HG02798 (cell line): ENCODE measurements around the gene CEP70.
"Not testable (repeated sequence)": the region's sequence is repeated elsewhere in the genome, so short reads cannot be mapped to it uniquely, and the experiment has no call there.

ENCODE experiments used
- ATAC-seq: cut with Tn5 transposase; IDR thresholded peaks from one replicate; pipeline ENCODE4 v1.9.1; 2021; ENCODE audit warnings: mild to moderate bottlenecking; ENCODE audit not compliant: unreplicated experiment, poor library complexity

The CEP70 gene

GRCh38 chr3:138593488-138594149, 441 bp downstream of the CEP70 start:
- ATAC-seq: no peak

DNA sequence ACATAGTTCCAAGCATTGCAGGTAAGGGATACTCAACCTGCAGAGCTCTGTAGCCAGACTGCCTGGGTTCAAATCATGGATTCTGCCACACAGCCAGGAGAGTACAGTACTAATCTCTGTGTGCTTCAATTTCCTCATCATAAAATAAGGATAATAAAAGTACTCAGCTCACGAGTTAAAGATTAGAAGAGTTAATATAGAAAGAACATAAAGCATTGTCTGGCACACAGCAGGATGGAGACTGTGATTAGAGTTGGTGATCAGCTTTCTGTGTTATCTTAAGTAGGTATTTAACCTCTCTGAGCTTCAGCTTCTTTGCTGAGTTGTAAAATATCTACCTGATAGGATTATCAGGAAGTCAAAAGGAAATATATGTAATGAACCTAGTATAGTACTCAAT, 2.7 kb downstream of the CEP70 start:
- ATAC-seq: no peak

GRCh38 chr3:138588445-138588844, 5.6 kb downstream of the CEP70 start:
- ATAC-seq: no peak

- ATAC-seq: no peak
Measured at GRCh38 chr3:138587374-138587773, 6.7 kb downstream of the CEP70 start.

GRCh38 chr3:138578961-138579574, 15.0 kb downstream of the CEP70 start:
- ATAC-seq: no peak

DNA sequence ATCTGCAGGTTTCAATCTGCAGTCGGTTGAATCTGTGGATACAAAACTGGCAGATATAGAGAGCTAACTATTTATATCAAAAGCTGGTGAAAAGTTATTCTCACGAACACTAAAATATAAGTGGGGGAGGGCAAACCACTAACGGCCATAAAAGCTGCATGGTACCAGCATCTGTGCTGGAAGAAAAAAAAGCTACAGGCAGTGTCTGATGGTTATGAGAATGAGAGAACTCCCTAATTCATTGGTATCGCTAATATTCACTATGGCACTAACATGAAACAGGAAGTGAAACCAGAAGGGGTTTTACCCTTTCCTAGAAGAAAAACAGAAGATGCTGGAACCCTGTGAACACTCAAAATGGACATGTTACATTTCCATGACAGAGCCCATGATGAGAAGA, 15.9 kb downstream of the CEP70 start:
- ATAC-seq: peak; percentile 80

GRCh38 chr3:138573138-138573537, 20.9 kb downstream of the CEP70 start:
- no peak for ATAC-seq

GRCh38 chr3:138569624-138570023, 24.4 kb downstream of the CEP70 start:
- ATAC-seq: not testable (repeated sequence)

- ATAC-seq: no peak
Measured at GRCh38 chr3:138569090-138569489, 25.0 kb downstream of the CEP70 start.

DNA sequence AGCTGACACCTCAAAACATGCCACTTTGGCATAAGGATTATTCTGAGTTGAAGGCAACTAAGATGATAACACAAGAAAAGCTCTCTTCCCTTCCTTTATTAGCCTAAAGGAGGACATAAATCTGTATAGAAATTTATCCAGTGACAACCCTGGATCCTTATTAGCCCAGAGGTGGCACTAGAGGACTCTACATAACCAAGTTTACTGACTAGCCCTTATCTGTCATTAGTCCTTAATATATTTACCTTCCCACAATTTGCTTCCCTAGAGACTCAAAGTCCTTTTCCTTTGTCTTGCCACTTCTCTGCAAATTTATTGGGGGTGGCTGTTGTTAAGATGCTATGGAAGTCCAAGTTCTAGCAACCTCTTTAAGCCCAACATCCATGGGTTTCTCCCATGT, 26.7 kb downstream of the CEP70 start:
- ATAC-seq: no peak

DNA sequence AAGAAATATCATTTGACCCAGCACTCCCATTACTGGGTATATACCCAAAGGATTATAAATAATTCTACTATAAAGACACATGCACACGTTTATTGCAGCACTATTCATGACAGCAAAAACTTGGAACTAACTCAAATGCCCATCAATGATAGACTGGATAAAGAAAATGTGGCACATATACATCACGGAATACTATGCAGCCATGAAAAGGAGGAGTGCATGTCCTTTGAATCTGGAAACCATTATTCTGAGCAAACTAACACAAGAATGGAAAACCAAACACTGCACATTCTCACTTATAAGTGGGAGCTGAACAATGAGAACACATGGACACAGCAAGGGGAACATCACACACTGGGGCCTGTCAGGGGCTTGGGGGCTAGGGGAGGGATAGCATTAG, 27.8 kb downstream of the CEP70 start:
- ATAC-seq: not testable (repeated sequence)

- not testable (repeated sequence) for ATAC-seq
Measured at GRCh38 chr3:138562902-138563301, 31.2 kb downstream of the CEP70 start.

DNA sequence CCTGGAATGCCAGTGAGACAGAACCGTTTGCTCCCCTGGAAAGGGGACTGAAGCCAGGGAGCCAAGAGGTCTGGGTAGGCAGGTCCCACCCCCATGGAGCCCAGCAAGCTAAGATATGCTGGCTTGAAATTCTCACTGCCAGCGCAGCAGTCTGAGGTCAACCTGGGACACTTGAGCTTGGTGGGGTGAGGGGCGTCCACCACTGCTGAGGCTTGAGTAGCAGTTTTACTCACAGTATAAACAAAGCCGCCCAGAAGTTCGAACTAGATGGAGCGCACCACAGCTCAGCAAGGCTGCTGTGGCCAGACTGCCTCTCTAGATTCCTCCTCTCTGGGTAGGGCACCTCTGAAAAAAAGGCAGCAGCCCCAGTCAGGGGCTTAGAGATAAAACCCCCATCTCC, 33.6 kb downstream of the CEP70 start:
- no peak for ATAC-seq

DNA sequence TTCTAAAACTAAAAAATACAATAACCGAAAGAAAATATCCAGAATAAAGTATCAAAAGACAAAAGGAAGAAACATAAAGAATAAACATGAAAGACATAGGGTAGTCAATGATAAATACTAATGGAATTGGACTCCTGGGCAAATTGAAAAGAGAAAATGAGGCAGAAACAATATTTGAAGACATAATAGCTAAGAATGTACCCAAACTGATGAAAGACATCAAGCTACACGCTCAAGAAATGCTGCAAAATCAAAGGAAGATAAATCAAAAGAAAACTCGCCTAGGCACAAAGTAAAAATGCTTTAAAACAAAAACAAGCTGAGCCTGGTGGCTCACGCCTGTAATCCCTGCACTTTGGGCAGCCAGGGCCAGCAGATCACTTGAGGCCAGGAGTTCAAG, 34.9 kb downstream of the CEP70 start:
- no peak for ATAC-seq

DNA sequence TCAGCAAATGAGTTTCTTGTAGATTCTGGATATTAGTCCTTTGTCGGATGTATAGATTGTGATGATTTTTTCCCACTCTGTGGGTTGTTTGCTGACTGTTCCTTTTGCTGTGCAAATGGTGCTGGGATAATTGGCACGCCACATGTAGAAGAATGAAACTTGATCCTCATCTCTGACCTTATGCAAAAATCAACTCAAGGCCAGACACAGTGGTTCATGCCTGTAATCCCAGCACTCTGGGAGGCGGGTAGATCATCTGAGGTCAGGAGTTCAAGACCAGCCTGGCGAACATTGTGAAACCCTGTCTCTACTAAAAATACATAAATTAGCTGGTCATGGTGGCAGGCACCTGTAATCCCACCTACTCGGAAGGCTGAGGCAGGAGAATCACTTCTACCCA, 39.3 kb downstream of the CEP70 start:
- ATAC-seq: not testable (repeated sequence)

- not testable (repeated sequence) for ATAC-seq
Measured at GRCh38 chr3:138550958-138551357, 43.1 kb downstream of the CEP70 start.

DNA sequence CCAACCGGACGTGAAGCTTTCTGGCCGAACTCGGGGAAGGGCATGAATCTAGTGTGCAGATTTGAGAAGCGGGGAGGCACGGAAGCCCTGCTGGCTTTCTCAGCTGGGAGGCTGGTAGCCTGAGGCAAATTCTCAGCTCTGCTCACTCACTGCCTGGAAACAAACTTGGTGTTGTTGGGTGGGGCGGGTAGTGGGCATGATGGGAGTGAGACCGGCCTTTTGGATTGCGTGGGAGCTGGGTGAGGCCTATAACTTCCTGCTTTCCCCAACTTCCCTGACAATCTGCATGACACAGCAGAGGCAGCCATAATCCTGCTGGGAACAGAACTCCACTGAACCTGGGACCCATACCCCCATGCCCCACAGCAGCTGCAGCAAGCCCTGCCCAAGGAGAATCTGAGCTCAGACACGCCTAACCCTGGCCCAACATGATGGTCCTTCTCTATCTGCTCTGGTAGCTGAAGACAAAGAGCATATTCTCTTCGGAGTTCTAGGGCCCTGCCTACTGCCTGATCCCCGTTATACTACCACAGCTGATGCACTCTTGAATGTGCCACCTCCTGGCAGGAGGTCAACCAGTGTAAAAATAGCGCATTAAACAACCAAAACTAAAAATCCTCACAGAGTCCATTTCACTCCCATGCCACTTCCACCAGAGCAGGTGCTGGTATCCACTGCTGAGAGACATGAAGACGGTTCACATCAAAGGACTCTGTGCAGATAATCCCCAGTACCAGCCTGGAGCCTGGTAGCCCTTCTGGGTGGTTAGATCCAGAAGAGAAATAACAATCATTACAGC, 44.7 kb downstream of the CEP70 start:
- no peak for ATAC-seq

GRCh38 chr3:138547342-138547975, 46.6 kb downstream of the CEP70 start:
- ATAC-seq: no peak

GRCh38 chr3:138544546-138544945, 49.5 kb downstream of the CEP70 start:
- ATAC-seq: no peak

DNA sequence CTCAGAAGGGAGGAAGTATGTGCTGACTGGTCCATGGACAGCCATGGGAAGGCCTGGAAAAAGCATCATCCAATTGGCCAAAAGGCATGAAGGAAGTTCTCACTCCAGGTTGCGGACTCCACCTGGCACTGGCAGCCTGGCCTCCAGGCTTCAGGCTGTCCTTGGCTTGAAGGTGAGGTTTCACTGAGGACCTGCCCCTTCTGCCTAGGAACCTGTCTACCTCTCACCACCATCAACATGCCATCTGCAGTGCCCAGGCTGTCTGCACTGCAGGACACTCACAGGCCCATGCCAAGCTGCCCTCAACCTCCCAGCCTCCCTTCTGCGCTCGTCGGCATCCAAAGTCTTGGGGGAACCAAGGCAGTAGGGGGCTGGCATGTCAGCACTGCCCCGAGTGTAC, 51.1 kb downstream of the CEP70 start:
- no peak for ATAC-seq

DNA sequence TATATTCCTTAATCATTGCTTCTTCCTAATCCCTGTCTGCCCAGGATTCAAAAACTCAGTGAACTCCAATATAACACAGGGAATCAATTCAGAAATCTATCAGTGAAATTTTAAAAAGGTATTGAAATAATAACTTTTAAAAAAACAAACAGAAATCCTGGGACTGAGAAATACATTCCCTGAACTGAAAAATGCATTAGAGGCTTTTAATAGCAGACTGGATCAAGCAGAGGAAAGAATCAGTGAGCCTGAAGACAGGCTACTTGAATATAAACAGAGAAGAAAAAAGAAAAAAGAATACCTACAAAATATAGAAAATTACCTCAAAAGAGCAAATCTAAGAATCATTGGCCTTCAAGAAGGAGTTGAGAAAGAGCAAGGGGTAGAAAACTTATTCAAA, 54.7 kb downstream of the CEP70 start:
- no peak for ATAC-seq
